ENCODE results near the gene MVB12A. TPM values are rescaled to one million over a fixed set of nuclear protein-coding genes. Genes with fewer than 3 reads are reported as not detected.

Gene MVB12A
- total RNA-seq, 5 donors from 2014 or later (not counting 1 experiment from before 2014, with no cell fraction given): 21.0 to 41.4 (median 35.3) TPM

DNA sequence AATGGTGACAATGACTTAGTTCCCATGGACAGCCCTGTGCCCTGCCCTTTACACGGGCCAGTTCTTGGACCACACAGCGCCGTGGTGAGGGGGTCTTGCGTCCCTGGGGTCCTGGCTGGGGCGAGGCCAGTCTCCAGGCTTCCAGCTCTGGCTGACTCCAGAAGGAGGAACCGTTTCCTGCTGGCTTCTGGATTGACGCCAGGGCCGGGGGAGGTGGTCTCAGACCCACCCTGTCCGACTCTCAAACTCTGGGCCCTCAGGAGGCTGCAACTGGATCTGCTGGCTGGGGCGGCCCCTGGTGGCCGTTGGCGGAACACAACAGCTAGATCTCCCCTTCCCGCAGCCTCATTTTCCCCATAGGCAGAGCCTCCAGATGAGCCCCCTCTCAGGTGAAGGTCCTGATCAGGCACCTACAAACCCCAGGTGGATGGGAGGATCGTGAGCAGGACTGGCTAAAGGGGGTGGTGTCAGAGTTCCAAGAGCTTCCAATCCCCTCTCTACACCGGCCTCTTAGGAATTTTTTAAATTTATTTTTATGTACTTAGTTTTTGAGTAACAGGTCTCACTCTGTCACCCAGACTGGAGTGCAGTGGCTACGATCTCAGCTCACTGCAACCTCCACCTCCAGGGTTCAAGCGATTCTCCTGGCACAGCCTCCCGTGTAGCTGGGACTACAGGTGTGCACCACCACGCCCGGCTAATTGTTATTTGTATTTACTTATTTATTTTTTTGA, 33.8 kb upstream of the MVB12A start:
- Histone ChIP-seq H3K36me3 (ENCODE audit: control insufficient read depth in 2 of 2, extremely low read depth in 1 of 2, insufficient read depth in 1 of 2, low read length in 1 of 2) (no peaks in the 10 kb centered on the region), H3K4me3 (ENCODE audit: control insufficient read depth in 1 of 2, extremely low read depth in 1 of 2, low read length in 1 of 2) (no peak overlapping the region), H3K4me1 (ENCODE audit: control insufficient read depth in 1 of 2, extremely low read depth in 1 of 2, insufficient read depth in 2 of 2, low read length in 2 of 2) (peaks cover 2 to 17% of the 10 kb centered on the region in 2 experiments), H3K27me3 (replicated peaks in 1 of 2; ENCODE audit: control insufficient read depth in 2 of 2, extremely low read depth in 1 of 2, insufficient read depth in 2 of 2, low read length in 1 of 2) (peaks cover 0 to 6% of the 10 kb centered on the region in 2 experiments), H3K27ac (ENCODE audit: low read length) (no peak overlapping the region), H3K9me3 (no peaks in the 10 kb centered on the region)
- Mint-ChIP-seq H3K27ac (no peak overlapping the region), H3K4me3 (no peak overlapping the region), H3K9me3 (no peaks in the 10 kb centered on the region), H3K36me3 (no peaks in the 10 kb centered on the region), H3K27me3 (peaks cover 0 to 2% of the 10 kb centered on the region in 2 donors), H3K4me1 (peaks cover 5 to 13% (median 11%) of the 10 kb centered on the region in 3 donors)
- peak; percentile 23 to 51 (median 42) for ATAC-seq (replicated peaks in 1 of 4)
- 45% methylated on average over 11 of the region's 20 CpGs for WGBS (ENCODE audit: insufficient coverage)
- CTCF ChIA-PET: interaction anchor here (0.6 to 2.2 kb wide), 5 partner anchors 40 to 196 kb away, joined by 3 to 10 read pairs (median 4); no protein-coding TSS in a partner anchor
- DNase-seq: peak in 33 of 35 experiments; percentile 17 to 78 (median 49)
- POLR2A ChIA-PET: no interaction called here

DNA sequence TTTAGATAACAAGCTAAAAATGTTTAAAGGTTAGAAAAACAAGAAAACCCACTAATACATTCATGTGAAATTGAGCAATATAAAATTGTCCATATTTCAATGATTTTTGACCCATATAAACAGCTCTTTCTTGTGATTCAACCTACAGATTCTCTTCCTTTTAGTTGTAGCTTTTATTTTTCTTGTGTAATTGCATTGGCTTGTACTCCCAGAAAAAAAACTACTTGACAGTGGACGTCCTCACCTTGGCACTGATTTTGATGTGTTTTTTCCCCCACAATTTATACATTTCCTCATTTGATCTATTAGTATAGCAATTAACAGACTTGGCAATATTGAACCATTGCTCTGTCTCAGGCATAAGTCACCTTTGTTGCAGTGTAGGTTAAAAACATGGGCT, 30.6 kb upstream of the MVB12A start:
- H3K36me3 ChIP-seq (ENCODE audit: control insufficient read depth in 2 of 2, extremely low read depth in 1 of 2, insufficient read depth in 1 of 2, low read length in 1 of 2): no peaks in the 10 kb centered on the region
- no peak for ATAC-seq (replicated peaks in 1 of 4)
- POLR2A ChIA-PET: interaction anchor here in 1 of 2 donors (0.5 kb wide), 1 partner anchor 734 kb away, joined by 9 read pairs; no protein-coding TSS in a partner anchor
- H3K4me1 ChIP-seq (ENCODE audit: control insufficient read depth in 1 of 2, extremely low read depth in 1 of 2, insufficient read depth in 2 of 2, low read length in 2 of 2): peaks cover 8 to 22% of the 10 kb centered on the region in 2 experiments
- no CpG with 5 or more reads among the region's 1 CpG for WGBS (ENCODE audit: insufficient coverage)
- peaks cover 13 to 18% (median 14%) of the 10 kb centered on the region in 3 donors for H3K4me1 Mint-ChIP-seq
- no peak overlapping the region for H3K4me3 ChIP-seq (ENCODE audit: control insufficient read depth in 1 of 2, extremely low read depth in 1 of 2, low read length in 1 of 2)
- peaks cover 0 to 2% of the 10 kb centered on the region in 2 donors for H3K27me3 Mint-ChIP-seq
- H3K27me3 ChIP-seq (replicated peaks in 1 of 2; ENCODE audit: control insufficient read depth in 2 of 2, extremely low read depth in 1 of 2, insufficient read depth in 2 of 2, low read length in 1 of 2): peaks cover 0 to 18% of the 10 kb centered on the region in 2 experiments
- H3K27ac ChIP-seq (ENCODE audit: low read length): no peak overlapping the region
- peak overlapping the region in 2 of 3 donors; percentile 21 to 94 for H3K4me3 Mint-ChIP-seq
- no peaks in the 10 kb centered on the region for H3K9me3 ChIP-seq
- DNase-seq: no peak
- no peaks in the 10 kb centered on the region for H3K9me3 Mint-ChIP-seq
- no peaks in the 10 kb centered on the region for H3K36me3 Mint-ChIP-seq
- H3K27ac Mint-ChIP-seq: no peak overlapping the region
- CTCF ChIA-PET: interaction anchor here (0.6 to 1.5 kb wide), 10 partner anchors 24 to 1248 kb away, joined by 3 to 5 read pairs (median 3); partner anchors contain the start of genes DDA1 (in 1 of the 2) and MVB12A (in 1 of the 2)

DNA sequence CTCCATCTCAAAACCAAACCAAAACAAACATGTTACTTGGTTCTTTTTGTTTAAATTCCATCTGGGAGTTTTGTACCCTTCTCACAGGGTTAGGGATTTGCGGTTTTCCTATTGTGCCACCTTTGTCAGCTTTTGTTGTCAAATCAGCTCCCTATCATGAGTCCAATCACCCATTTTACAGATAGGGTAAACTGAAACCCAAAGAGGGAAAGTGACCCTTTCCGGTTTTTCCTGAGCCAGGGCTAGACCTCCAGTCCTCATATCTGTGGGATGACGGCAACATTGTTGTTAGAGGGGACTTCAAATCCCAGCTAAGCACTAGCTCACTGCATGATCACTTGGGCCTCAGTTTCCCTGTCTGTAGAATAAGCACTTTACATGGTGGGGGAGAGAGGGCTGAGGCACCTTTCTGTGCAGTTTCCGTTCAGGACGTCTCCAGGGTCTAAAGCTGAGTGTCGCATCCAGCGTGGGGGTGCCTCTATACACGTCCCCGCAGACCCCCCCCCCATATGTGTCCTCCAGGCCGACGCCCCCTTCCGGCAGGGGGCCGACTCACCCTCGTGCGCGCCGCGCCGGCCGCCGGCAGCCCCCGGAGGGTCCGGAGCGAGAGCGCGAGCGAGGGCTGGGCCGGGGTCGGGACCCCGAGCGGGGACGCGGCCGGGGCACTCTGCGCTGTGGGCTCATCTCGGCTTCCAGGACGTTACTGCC, 29.7 kb upstream of the MVB12A start:
- 2% methylated on average over 17 of the region's 37 CpGs for WGBS (ENCODE audit: insufficient coverage)
- H3K4me1 Mint-ChIP-seq: peaks cover 18 to 23% (median 19%) of the 10 kb centered on the region in 3 donors
- peak in 1 of 35 experiments; percentile 29 for DNase-seq
- Histone ChIP-seq H3K4me1 (ENCODE audit: control insufficient read depth in 1 of 2, extremely low read depth in 1 of 2, insufficient read depth in 2 of 2, low read length in 2 of 2) (peaks cover 8 to 30% of the 10 kb centered on the region in 2 experiments), H3K4me3 (ENCODE audit: control insufficient read depth in 1 of 2, extremely low read depth in 1 of 2, low read length in 1 of 2) (peak overlapping the region; percentile 64 to 67), H3K9me3 (no peaks in the 10 kb centered on the region), H3K27me3 (replicated peaks in 1 of 2; ENCODE audit: control insufficient read depth in 2 of 2, extremely low read depth in 1 of 2, insufficient read depth in 2 of 2, low read length in 1 of 2) (peaks cover 0 to 18% of the 10 kb centered on the region in 2 experiments), H3K27ac (ENCODE audit: low read length) (no peak overlapping the region), H3K36me3 (ENCODE audit: control insufficient read depth in 2 of 2, extremely low read depth in 1 of 2, insufficient read depth in 1 of 2, low read length in 1 of 2) (no peaks in the 10 kb centered on the region)
- peak overlapping the region; percentile 85 to 94 (median 86) for H3K4me3 Mint-ChIP-seq
- H3K9me3 Mint-ChIP-seq: no peaks in the 10 kb centered on the region
- peaks cover 0 to 2% of the 10 kb centered on the region in 2 donors for H3K27me3 Mint-ChIP-seq
- no peak for ATAC-seq (replicated peaks in 1 of 4)
- ChIA-PET CTCF (interaction anchor here (0.5 to 0.9 kb wide), 5 partner anchors 23 to 469 kb away, joined by 3 to 4 read pairs (median 3); no protein-coding TSS in a partner anchor), POLR2A (no interaction called here)
- no peaks in the 10 kb centered on the region for H3K36me3 Mint-ChIP-seq
- no peak overlapping the region for H3K27ac Mint-ChIP-seq

DNA sequence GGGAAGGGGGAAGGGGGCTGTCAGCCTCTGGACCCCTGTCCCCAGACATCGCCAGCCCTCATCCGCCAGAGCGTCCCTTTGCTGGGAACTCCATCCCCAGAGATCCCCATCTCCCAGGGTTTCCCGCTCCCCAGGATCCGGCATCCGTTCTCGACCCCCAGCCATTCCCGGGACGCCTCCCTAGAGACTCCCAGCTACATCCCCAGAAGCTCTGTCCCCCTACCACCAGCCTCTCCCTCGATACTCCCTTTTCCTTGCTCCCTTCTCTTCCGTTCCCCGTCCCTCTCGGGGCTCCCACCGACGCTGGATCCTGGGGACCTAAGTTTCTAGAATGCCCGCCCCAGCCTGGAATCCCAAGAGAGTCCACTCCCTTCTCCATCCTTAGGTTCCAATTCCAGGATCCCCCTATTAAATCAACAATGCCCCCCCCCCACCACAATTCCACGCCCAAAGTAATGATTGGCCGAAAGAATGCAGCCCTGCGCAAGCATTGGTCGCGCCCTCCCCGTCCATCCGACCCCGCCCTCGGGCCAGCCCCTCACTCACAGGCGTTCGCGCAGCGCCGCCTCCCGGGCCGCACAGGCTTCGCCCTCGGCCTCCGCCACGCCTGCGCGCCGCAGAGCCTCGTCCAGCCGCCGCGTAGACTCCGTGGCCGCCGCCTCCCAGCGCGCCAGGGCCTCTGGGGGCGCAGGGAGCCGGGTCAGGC, 29.0 kb upstream of the MVB12A start:
- peaks cover 0 to 2% of the 10 kb centered on the region in 2 donors for H3K27me3 Mint-ChIP-seq
- Histone ChIP-seq H3K4me1 (ENCODE audit: control insufficient read depth in 1 of 2, extremely low read depth in 1 of 2, insufficient read depth in 2 of 2, low read length in 2 of 2) (peaks cover 8 to 34% of the 10 kb centered on the region in 2 experiments), H3K27ac (ENCODE audit: low read length) (no peak overlapping the region), H3K4me3 (ENCODE audit: control insufficient read depth in 1 of 2, extremely low read depth in 1 of 2, low read length in 1 of 2) (peak overlapping the region; percentile 66 to 67), H3K36me3 (ENCODE audit: control insufficient read depth in 2 of 2, extremely low read depth in 1 of 2, insufficient read depth in 1 of 2, low read length in 1 of 2) (no peaks in the 10 kb centered on the region), H3K27me3 (replicated peaks in 1 of 2; ENCODE audit: control insufficient read depth in 2 of 2, extremely low read depth in 1 of 2, insufficient read depth in 2 of 2, low read length in 1 of 2) (peaks cover 0 to 18% of the 10 kb centered on the region in 2 experiments), H3K9me3 (no peaks in the 10 kb centered on the region)
- peak overlapping the region; percentile 85 to 94 (median 86) for H3K4me3 Mint-ChIP-seq
- DNase-seq (peak; percentile 73 to 93 (median 84)), ATAC-seq (replicated peaks in 1 of 4) (peak; percentile 98 to 99 (median 99))
- H3K9me3 Mint-ChIP-seq: no peaks in the 10 kb centered on the region
- WGBS (ENCODE audit: insufficient coverage): under 1% methylated on average over 42 of the region's 50 CpGs
- H3K27ac Mint-ChIP-seq: peak overlapping the region in 1 of 2 donors; percentile 27
- no peaks in the 10 kb centered on the region for H3K36me3 Mint-ChIP-seq
- peaks cover 21 to 26% (median 22%) of the 10 kb centered on the region in 3 donors for H3K4me1 Mint-ChIP-seq
- ChIA-PET POLR2A (interaction anchor here in 1 of 2 donors (0.5 kb wide), 1 partner anchor 67 kb away, joined by 3 read pairs; no protein-coding TSS in a partner anchor), CTCF (interaction anchor here (0.5 to 1.7 kb wide), 6 partner anchors 13 to 468 kb away, joined by 3 to 5 read pairs (median 4); partner anchors contain the start of gene MVB12A (in 1 of the 2))

DNA sequence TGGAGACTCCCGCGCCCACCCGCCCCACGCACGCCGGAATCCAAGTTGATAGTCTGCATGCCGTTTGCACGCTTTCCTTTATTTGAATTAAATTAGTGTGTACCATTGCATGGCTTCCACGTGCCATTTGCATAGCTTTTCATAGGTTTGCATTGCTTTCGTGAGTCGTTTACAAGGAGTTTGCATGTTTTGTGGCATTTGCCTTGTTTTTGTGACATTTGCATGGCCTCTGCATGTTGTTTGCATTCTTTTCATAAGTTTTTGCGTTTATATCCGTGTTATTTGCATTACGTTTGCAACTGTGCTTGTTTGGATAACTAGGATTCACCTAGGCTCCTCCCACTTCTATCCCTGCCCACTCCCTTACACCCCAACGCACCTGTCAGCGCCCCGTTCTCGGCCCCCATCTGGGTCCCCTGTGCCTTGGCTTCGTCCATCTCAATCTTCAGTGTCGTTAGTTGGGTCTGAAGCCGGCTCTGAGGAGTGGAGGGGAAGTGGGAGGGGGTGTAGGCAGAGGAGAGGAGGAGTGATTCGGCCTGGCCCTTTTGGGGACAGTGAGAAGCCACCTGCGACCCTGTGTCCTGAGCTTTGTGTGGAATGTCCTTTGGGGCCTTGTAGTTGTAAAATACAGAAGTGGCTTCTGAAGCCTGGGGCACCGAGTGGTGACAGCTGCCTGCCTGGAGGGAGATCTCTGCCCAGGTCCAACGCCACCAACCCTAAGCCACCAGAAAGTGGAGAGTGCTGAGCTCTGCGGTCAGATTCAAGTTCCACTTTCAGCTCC, 28.3 kb upstream of the MVB12A start:
- peaks cover 8 to 34% of the 10 kb centered on the region in 2 experiments for H3K4me1 ChIP-seq (ENCODE audit: control insufficient read depth in 1 of 2, extremely low read depth in 1 of 2, insufficient read depth in 2 of 2, low read length in 2 of 2)
- Mint-ChIP-seq H3K27me3 (peaks cover 0 to 2% of the 10 kb centered on the region in 2 donors), H3K36me3 (no peaks in the 10 kb centered on the region), H3K27ac (peak overlapping the region in 1 of 2 donors; percentile 61), H3K4me3 (peak overlapping the region; percentile 53 to 94 (median 73)), H3K9me3 (no peaks in the 10 kb centered on the region), H3K4me1 (peaks cover 21 to 24% (median 22%) of the 10 kb centered on the region in 3 donors)
- ChIA-PET CTCF (interaction anchor here (0.6 to 1.7 kb wide), 4 partner anchors 13 to 52 kb away, joined by 3 to 5 read pairs (median 4); partner anchors contain the start of gene MVB12A (in 1 of the 2)), POLR2A (interaction anchor here in 1 of 2 donors (0.5 kb wide), 1 partner anchor 67 kb away, joined by 3 read pairs; no protein-coding TSS in a partner anchor)
- 14% methylated on average over 17 of the region's 26 CpGs for WGBS (ENCODE audit: insufficient coverage)
- H3K27me3 ChIP-seq (replicated peaks in 1 of 2; ENCODE audit: control insufficient read depth in 2 of 2, extremely low read depth in 1 of 2, insufficient read depth in 2 of 2, low read length in 1 of 2): peaks cover 0 to 18% of the 10 kb centered on the region in 2 experiments
- H3K27ac ChIP-seq (ENCODE audit: low read length): no peak overlapping the region
- ATAC-seq (replicated peaks in 1 of 4): peak; percentile 2 to 36 (median 30)
- H3K4me3 ChIP-seq (ENCODE audit: control insufficient read depth in 1 of 2, extremely low read depth in 1 of 2, low read length in 1 of 2): peak overlapping the region; percentile 42 to 66
- no peak for DNase-seq
- no peaks in the 10 kb centered on the region for H3K9me3 ChIP-seq
- no peaks in the 10 kb centered on the region for H3K36me3 ChIP-seq (ENCODE audit: control insufficient read depth in 2 of 2, extremely low read depth in 1 of 2, insufficient read depth in 1 of 2, low read length in 1 of 2)

Data from T-cell (primary cell).